Measurements from ENCODE around the gene ZNF780B.

DNA sequence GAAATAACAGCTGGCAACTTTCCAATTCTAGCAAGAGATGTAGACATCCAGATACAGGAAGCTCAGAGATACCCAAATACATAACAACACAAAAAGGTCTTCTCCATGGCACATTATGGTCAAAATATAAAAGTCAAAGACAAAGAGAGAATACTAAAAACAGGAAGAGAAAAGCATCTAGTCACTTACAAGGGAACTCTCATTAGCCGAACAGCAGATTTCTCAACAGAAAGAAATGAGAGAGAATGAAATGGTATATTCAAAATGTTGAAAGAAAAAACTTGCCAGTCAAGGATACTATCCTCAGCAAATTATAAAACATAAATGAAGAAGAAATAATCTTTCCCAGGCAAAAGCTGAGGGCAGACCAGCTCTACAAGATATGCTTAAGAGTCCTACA lies 22.3 kb upstream of the ZNF780B start:
- TF ChIP-seq, protein P1, sequence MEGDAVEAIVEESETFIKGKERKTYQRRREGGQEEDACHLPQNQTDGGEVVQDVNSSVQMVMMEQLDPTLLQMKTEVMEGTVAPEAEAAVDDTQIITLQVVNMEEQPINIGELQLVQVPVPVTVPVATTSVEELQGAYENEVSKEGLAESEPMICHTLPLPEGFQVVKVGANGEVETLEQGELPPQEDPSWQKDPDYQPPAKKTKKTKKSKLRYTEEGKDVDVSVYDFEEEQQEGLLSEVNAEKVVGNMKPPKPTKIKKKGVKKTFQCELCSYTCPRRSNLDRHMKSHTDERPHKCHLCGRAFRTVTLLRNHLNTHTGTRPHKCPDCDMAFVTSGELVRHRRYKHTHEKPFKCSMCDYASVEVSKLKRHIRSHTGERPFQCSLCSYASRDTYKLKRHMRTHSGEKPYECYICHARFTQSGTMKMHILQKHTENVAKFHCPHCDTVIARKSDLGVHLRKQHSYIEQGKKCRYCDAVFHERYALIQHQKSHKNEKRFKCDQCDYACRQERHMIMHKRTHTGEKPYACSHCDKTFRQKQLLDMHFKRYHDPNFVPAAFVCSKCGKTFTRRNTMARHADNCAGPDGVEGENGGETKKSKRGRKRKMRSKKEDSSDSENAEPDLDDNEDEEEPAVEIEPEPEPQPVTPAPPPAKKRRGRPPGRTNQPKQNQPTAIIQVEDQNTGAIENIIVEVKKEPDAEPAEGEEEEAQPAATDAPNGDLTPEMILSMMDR (IDR thresholded peaks at IDR 0.05; ENCODE audit: low read length), result no peak
- no peak for TF ChIP-seq EZH2 (optimal IDR thresholded peaks at IDR 0.05; ENCODE audit: low read depth, low read length)
